ENCODE measurements around the gene LEPR.
A peak's percentile ranks its signal among the peaks of the same experiment; 100 is the strongest.

GRCh38 chr1:65431111-65431705 is 10.7 kb downstream of the LEPR start:
- TF ChIP-seq, protein P1, sequence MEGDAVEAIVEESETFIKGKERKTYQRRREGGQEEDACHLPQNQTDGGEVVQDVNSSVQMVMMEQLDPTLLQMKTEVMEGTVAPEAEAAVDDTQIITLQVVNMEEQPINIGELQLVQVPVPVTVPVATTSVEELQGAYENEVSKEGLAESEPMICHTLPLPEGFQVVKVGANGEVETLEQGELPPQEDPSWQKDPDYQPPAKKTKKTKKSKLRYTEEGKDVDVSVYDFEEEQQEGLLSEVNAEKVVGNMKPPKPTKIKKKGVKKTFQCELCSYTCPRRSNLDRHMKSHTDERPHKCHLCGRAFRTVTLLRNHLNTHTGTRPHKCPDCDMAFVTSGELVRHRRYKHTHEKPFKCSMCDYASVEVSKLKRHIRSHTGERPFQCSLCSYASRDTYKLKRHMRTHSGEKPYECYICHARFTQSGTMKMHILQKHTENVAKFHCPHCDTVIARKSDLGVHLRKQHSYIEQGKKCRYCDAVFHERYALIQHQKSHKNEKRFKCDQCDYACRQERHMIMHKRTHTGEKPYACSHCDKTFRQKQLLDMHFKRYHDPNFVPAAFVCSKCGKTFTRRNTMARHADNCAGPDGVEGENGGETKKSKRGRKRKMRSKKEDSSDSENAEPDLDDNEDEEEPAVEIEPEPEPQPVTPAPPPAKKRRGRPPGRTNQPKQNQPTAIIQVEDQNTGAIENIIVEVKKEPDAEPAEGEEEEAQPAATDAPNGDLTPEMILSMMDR (IDR thresholded peaks at IDR 0.05) = peak; percentile 64; the same call in 1 of the 2 replicates
- TF ChIP-seq TCF7L2 (IDR thresholded peaks at IDR 0.05; ENCODE audit: low read depth, low read length) = no peak
- no peak for TF ChIP-seq SIN3A (IDR thresholded peaks at IDR 0.05; ENCODE audit: borderline replicate concordance, insufficient read depth, low read depth, low read length)
- no peak for TF ChIP-seq POLR2AphosphoS5 (IDR thresholded peaks at IDR 0.05; ENCODE audit: low read depth, low read length)
- TF ChIP-seq REST (IDR thresholded peaks at IDR 0.05; ENCODE audit: insufficient read depth in 1 of 2, low read depth in 2 of 2, low read length in 1 of 2) = no peak
